Inflammatory macrophage treated with lipopolysaccharide for 4 hours (primary cell): ENCODE data around the gene WDR27.
A peak's percentile ranks its signal among the peaks of the same experiment; 100 is the strongest.
"Not testable (repeated sequence)": the region's sequence is repeated elsewhere in the genome, so short reads cannot be mapped to it uniquely, and the experiment has no call there.

Experiments used
- DNase-seq: peaks from one replicate; pipeline ENCODE4 v3.0.0-alpha.2; 2020

The WDR27 gene

GRCh38 chr6:169659820-169660610, 41.8 kb downstream of the WDR27 start:
- no peak for DNase-seq

DNA sequence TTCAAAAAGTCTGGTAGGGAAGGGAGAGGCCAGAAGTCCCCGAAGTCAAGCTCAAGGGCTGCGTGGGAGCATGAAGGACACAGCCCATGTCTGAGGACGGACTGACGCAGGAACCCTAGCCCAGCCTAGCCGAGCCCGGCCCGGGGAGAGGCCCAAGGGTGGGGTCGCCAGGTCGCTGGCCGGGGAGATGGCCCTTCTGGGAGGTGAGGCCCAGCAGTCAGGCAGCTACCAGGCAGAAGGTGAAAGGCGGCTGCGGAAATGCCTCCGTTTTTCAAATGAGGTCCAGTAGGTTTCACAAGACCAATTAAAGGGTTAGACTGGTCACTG, 44.6 kb downstream of the WDR27 start:
- DNase-seq, result no peak

DNA sequence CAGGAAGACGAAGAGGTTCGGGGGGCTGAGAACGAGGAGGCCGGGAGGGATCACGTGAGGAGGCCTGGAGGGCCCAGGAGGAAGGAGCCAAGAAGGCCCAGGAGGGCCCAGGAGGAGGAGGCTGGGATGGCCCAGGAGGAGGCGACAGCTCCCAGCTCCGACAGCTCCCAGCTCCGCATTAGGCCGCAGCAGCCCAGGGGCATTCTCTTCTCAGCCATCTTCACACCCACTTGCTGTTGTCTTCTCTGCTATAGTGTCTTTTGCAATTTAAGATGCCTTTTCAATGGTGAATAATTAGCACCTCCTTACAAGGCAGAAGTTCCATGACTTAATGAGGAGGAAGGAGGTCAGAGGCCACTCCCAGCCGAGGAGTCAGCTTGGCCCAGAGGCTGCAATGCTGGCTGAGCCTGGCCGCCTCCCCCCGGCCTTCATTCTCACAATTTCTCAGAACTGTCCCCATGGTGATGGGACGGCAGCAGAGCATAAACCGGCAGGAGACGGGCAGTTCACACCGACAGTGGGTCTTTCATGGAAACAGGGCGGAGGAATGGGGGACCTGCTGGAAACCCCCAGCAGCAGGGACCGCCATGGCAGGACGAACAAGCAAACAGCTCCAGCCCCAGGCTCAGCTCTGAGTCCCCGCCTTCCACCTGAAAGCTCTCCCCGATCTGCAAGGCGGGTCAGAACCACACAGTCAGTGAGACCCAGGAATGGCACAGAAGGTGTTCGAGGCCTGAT, 45.1 kb downstream of the WDR27 start:
- no peak for DNase-seq

DNA sequence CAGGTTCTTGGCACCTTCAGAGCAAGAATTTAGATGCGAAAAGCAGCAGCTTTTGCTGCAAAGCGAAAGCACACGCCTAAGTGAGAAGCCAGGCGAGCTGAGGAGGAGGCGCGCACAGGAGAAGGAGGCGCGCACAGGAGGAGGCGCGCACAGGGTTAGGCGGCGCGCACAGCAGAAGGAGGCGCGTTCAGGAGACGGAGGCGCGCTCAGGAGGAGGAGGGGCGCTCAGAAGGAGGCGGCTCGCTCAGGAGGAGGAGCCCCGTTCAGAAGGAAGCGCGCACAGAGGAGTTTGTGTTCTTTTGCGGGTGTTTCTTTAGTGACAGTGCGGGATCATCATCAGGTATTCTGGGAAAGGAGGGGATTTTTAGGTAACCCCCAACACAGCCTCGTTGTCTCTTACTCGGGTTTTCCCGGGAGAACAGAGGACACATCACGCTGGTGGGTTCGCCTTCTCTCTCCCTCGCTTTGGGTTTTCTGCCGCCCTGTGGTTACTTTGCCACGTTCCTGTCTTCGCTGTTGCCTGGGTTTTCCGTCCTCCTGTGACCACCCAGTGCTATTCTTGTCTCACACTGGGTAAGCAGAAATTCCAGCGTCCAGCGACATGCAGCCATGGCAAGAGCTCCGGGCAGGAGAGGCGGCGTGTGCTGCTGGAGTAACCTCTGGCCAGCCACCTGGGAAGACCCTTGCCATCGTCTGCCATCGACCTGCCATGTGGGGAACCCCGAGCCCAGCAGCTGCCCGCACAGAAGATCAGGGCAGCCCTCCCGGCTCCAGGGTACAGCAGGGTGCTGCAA, 47.0 kb downstream of the WDR27 start:
- DNase-seq, result peak; percentile 58

- no peak for DNase-seq
These were observed 48.1 kb downstream of the WDR27 start for GRCh38 chr6:169653691-169654090.

DNA sequence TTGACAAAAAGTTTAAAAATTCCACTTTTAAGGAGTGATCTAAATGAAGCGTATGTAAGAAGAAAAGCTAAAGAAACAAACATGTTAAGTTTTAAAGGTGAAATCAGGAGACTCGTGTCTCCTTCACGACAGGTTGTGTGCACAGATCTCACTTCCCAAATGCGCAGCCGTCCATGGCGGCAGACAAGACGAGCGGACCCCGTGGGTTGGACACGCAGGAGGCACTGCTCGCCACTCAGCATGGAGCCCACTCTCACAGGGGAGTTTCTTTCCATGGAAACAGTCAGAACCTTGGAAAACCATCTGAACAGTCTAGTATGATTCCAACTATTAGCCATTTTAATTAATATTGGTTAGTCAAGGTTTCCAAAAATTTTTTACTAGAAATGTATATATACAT, 48.9 kb downstream of the WDR27 start:
- DNase-seq, result no peak

DNA sequence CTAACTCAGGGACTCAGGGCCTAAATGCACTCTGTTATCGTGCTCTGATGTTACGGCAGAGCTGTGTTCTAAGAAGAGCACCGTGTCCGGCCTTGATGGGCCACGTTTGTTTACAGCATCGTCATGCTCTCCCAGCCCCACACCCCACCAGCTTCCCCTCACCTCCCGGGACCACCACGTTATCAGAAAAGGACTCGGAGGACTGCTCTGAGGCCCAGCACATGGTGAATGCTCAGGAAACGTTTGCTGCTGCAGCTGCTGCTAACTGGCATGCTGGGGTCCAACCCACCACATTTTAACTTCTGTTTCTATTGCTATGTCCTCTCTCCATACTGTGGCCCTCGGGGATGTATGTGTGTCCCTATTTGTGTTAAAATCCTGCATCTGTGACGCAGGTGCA, 50.3 kb downstream of the WDR27 start:
- no peak for DNase-seq

DNA sequence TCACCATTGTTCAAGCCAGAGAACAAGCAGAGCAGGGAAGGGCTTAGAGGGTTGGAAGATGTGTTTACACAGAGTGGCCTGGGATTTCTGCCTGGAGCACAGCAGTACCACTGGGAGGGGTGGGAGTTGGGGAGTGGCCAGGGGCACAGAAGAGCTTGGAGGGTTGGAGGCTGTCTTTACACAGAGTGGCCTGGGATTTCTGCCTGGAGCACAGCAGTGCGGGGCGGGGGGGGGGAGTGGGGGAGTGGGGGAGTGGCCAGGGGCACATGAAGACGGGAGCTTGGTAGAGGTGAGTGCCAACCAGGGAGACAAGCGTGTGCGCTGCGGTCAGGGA, 50.9 kb downstream of the WDR27 start:
- no peak for DNase-seq

GRCh38 chr6:169650241-169650958, 51.4 kb downstream of the WDR27 start:
- DNase-seq, result no peak

- no peak for DNase-seq
These were observed 53.2 kb downstream of the WDR27 start for GRCh38 chr6:169648617-169649016.

GRCh38 chr6:169648092-169648491, 53.7 kb downstream of the WDR27 start:
- no peak for DNase-seq

GRCh38 chr6:169647637-169648036, 54.2 kb downstream of the WDR27 start:
- DNase-seq, result no peak

GRCh38 chr6:169646906-169647567, 54.8 kb downstream of the WDR27 start:
- DNase-seq, result no peak

- not testable (repeated sequence) for DNase-seq
These were observed 56.4 kb downstream of the WDR27 start for GRCh38 chr6:169645459-169645858.

- DNase-seq, result no peak
These were observed 58.3 kb downstream of the WDR27 start for GRCh38 chr6:169643521-169643920.

GRCh38 chr6:169642455-169642854, 59.4 kb downstream of the WDR27 start:
- no peak for DNase-seq

DNA sequence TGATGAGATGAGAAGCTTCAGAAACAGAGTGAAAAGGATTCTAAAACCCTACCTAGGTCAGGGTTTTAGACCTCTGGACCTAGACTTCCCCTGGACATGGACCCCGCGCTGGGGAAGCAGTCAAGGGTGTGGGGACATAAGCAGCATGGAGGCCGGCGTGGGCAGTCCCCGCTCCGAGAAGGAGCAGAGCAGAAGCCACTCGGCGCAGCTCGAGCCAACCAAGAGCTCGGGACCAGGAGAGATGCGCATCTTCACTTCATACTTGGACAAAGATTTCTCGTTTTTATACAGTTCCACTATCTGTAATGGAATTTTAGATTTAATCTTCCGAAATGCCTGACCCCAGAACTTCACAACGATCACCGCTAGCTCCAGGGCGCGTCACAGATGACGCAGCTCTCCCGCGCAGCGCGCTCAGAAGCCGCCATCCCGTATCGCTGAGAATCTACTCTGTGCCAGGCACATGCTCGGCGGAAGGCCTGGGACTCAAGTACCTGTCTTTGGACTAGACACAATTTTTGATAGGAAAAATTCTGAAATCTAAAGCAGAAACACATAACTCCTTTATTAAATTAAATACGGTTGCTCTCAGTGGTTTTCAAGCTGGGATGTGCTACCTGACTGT, 60.3 kb downstream of the WDR27 start:
- DNase-seq, result no peak

GRCh38 chr6:169640983-169641382, 60.8 kb downstream of the WDR27 start:
- no peak for DNase-seq

DNA sequence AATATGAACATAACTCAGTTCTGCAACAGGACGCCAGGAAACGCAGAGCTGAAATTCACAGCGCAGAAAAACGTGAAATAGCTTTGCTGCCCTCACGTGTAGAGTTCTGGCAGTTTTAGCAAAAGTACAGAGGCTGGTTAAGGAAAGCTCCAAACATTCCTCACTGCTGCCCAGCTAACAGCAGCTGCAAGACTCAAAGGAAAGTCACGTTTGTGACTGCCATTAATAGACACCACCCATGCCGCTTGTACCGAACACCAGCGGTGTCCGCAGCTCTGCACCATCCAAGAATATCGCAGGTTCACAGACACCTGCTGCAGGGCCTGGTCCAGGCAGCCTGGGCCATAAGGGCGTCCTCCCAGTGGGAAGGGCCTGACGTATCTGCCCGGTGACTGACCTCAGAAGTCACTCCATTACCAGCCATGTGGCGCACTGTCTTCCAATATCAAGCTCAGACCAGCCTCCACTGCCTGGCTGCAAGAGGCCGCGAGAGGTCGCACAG, 61.4 kb downstream of the WDR27 start:
- DNase-seq, result no peak

GRCh38 chr6:169639653-169640278, 62.1 kb downstream of the WDR27 start:
- no peak for DNase-seq

GRCh38 chr6:169638915-169639314, 62.9 kb downstream of the WDR27 start:
- DNase-seq, result no peak
